K562 (cell line): Measurements from ENCODE around the gene CDT1. TPM values are rescaled to one million over a fixed set of nuclear protein-coding genes. Genes with fewer than 3 reads are reported as not detected.

Experiments
- ATAC-seq: fragments of 200-7000 bp; cut with Tn5 transposase; 3 replicates; pipeline ENCODE4 v1.9.1; 2020; ENCODE audit warnings: moderate library complexity
- BruUV-seq: library from RNA; stranded (reverse); fragments of 400-500 nt; replicated peaks from 2 replicates; lab custom pipeline; 2021; lab: Mats Ljungman, UMichigan
- CTCF ChIA-PET: fragments of 300-600 bp; formaldehyde crosslinking; extraction: SDS; loops from one replicate; lab custom pipeline; 2021; ENCODE audit warnings: low intra/inter-chr PET ratio; lab: Yijun Ruan, JAX
- POLR2A ChIA-PET: fragments of 300-600, 350-650 bp; sonication (Branson Sonifier 250); formaldehyde crosslinking; extraction: SDS; loops from one replicate; lab custom pipeline; 2021; ENCODE audit warnings: antibody characterized with exemption, inconsistent platforms; lab: Yijun Ruan, JAX
- DNase-seq, 4 experiments: peaks; one replicate each; pipeline versions ENCODE4 v3.0.0 to v3.0.0-alpha.2; 2011 to 2018; ENCODE audit warnings: low spot score in 3 of 4, mixed read lengths in 3 of 4; ENCODE audit errors: extremely low read depth in 1 of 4
- FAIRE-seq: peaks from 2 replicates; lab custom pipeline; 2011; peaks lifted over from hg19 to GRCh38; lab: Jason Lieb, UNC
- H2AFZ ChIP-seq: 2 replicates; pipeline ENCODE4 v1.6.0; 2011; ENCODE audit warnings: low read depth, low read length, control low read depth, inconsistent platforms
- H3K27ac ChIP-seq: fragments of 200-600 bp; 3 replicates; pipeline ENCODE4 v1.8.0; 2011; ENCODE audit warnings: low read depth, mild to moderate bottlenecking, control low read depth, inconsistent platforms, low read length, moderate library complexity, mixed read lengths; ENCODE audit errors: extremely low read depth
- H3K27me3 ChIP-seq, 2 experiments: fragments of 300-600 bp in 1 of 2; 2 replicates in 1 of 2; 3 replicates in 1 of 2; pipeline versions ENCODE4 v1.6.0 to v1.8.0; 2011; ENCODE audit warnings: inconsistent platforms in 2 of 2, low read length in 2 of 2, mild to moderate bottlenecking in 1 of 2, mixed read lengths in 1 of 2, moderate library complexity in 1 of 2; ENCODE audit not compliant: control insufficient read depth in 2 of 2, insufficient read depth in 2 of 2
- H3K36me3 ChIP-seq: fragments of 300-600 bp; 3 replicates; pipeline ENCODE4 v1.8.0; 2011; ENCODE audit warnings: mild to moderate bottlenecking, low read length, inconsistent platforms; ENCODE audit not compliant: control insufficient read depth, insufficient read depth
- H3K4me1 ChIP-seq, 2 experiments: fragments of 200-600 bp in 1 of 2; replicated peaks in 1 of 2; 2 replicates in 1 of 2; 3 replicates in 1 of 2; pipeline versions ENCODE4 v1.5.1 to v1.8.0; 2011; ENCODE audit warnings: inconsistent platforms in 2 of 2, low read length in 2 of 2, mild to moderate bottlenecking in 1 of 2, mixed read lengths in 1 of 2, moderate library complexity in 1 of 2; ENCODE audit not compliant: control insufficient read depth in 2 of 2, insufficient read depth in 2 of 2
- H3K4me2 ChIP-seq: 2 replicates; pipeline ENCODE4 v1.6.1; 2011; ENCODE audit warnings: low read length, control low read depth, inconsistent platforms, mixed read lengths; ENCODE audit not compliant: insufficient read depth
- H3K4me3 ChIP-seq: fragments of 200-600 bp; sonication (generic), shearing (Covaris generic); 2 replicates; pipeline ENCODE4 v1.5.1; 2016; ENCODE audit warnings: control low read depth, inconsistent platforms
- H3K79me2 ChIP-seq: fragments of 200-600 bp; 3 replicates; pipeline ENCODE4 v1.8.0; 2011; ENCODE audit warnings: low read length, inconsistent platforms; ENCODE audit not compliant: control insufficient read depth, insufficient read depth
- H3K9ac ChIP-seq, 2 experiments: 2 replicates each; pipeline versions ENCODE4 v1.6.0 to v1.6.1; 2011; ENCODE audit warnings: low read depth in 2 of 2, low read length in 2 of 2, control low read depth in 1 of 2, inconsistent platforms in 1 of 2, mild to moderate bottlenecking in 1 of 2, mixed read lengths in 1 of 2; ENCODE audit not compliant: insufficient read depth in 1 of 2
- H3K9me1 ChIP-seq: one replicate; pipeline ENCODE4 v1.6.0; 2011; ENCODE audit warnings: inconsistent platforms, mild to moderate bottlenecking, low read length, moderate library complexity; ENCODE audit not compliant: control insufficient read depth, insufficient read depth
- H3K9me3 ChIP-seq: replicated peaks from 2 replicates; pipeline ENCODE4 v1.5.1; 2011; ENCODE audit warnings: low read depth, low read length, inconsistent platforms; ENCODE audit not compliant: control insufficient read depth, insufficient read depth
- H4K20me1 ChIP-seq: replicated peaks from 2 replicates; pipeline ENCODE4 v1.6.1; 2011; ENCODE audit warnings: low read length, inconsistent platforms, mixed read lengths; ENCODE audit not compliant: control insufficient read depth, insufficient read depth
- CBFA2T2 ChIP-seq: fragments of 450-650 bp; conservative IDR thresholded peaks from 2 replicates; pipeline ENCODE4 v1.6.1; 2017; ENCODE audit warnings: mild to moderate bottlenecking
- CREM ChIP-seq: IDR thresholded peaks from 2 replicates; pipeline ENCODE4 v1.6.1; 2014; ENCODE audit warnings: antibody characterized with exemption, low read depth
- DACH1 ChIP-seq: fragments of 450-650 bp; IDR thresholded peaks from 2 replicates; pipeline ENCODE4 v1.6.1; 2018; ENCODE audit not compliant: partially characterized antibody
- ERF ChIP-seq: fragments of 450-650 bp; formaldehyde crosslinking; IDR thresholded peaks from 2 replicates; pipeline ENCODE4 v1.4.0; 2020; ENCODE audit warnings: mild to moderate bottlenecking, mixed read lengths
- GTF2F1 ChIP-seq: IDR thresholded peaks from 2 replicates; pipeline ENCODE4 v1.6.1; 2011; ENCODE audit warnings: low read depth, low read length, improper control_type of control experiment
- HLTF ChIP-seq: fragments of 450-650 bp; IDR thresholded peaks from 2 replicates; pipeline ENCODE4 v1.6.1; 2016
- MCM3 ChIP-seq: fragments of 450-650 bp; IDR thresholded peaks from 2 replicates; pipeline ENCODE4 v1.6.1; 2016
- NFIC ChIP-seq: fragments of 450-650 bp; IDR thresholded peaks from 2 replicates; pipeline ENCODE4 v1.6.1; 2017; ENCODE audit warnings: mild to moderate bottlenecking, inconsistent platforms
- NFYB ChIP-seq: IDR thresholded peaks from 2 replicates; pipeline ENCODE4 v1.6.1; 2011; ENCODE audit warnings: mild to moderate bottlenecking, moderate library complexity; ENCODE audit not compliant: insufficient read length; ENCODE audit errors: extremely low read depth
- PHF20 ChIP-seq: fragments of 450-650 bp; IDR thresholded peaks from 2 replicates; pipeline ENCODE4 v1.6.1; 2018; ENCODE audit not compliant: partially characterized antibody
- POLR3A ChIP-seq: IDR thresholded peaks from 2 replicates; pipeline ENCODE4 v1.6.1; 2011; ENCODE audit warnings: borderline replicate concordance, mild to moderate bottlenecking, moderate library complexity; ENCODE audit not compliant: insufficient read length, insufficient read depth; ENCODE audit errors: extremely low read depth
- PRDM10 ChIP-seq: fragments of 450-650 bp; IDR thresholded peaks from 2 replicates; pipeline ENCODE4 v1.6.1; 2018; ENCODE audit not compliant: partially characterized antibody
- SMAD2 ChIP-seq: fragments of 150-350 bp; IDR thresholded peaks from 2 replicates; pipeline ENCODE4 v1.6.1; 2014; ENCODE audit warnings: low read depth, mild to moderate bottlenecking, low read length
- U2AF2 ChIP-seq: fragments of 200-400 bp; formaldehyde crosslinking; optimal IDR thresholded peaks from 2 replicates; pipeline ENCODE3; 2017; ENCODE audit warnings: low read depth, mild to moderate bottlenecking, low read length
- XRCC5 ChIP-seq: fragments of 200-400 bp; formaldehyde crosslinking; IDR thresholded peaks from 2 replicates; pipeline ENCODE4 v1.6.1; 2017; ENCODE audit warnings: low read depth, mild to moderate bottlenecking, low read length
- ZBTB12 ChIP-seq: fragments of 250-450 bp; sonication (Bioruptor Pico); IDR thresholded peaks from 2 replicates; pipeline ENCODE4 v1.4.0; 2020
- ZNF282 ChIP-seq: sonication (generic); formaldehyde crosslinking; IDR thresholded peaks from 2 replicates; pipeline ENCODE4 v1.8.1; 2023; ENCODE audit warnings: missing genetic modification reagents
- ZNF512 ChIP-seq: IDR thresholded peaks from 2 replicates; pipeline ENCODE4 v1.6.1; 2016; ENCODE audit warnings: missing genetic modification characterization, missing compliant biosample characterization
- WGBS: fragments of 100-300 bp; shearing (Covaris generic); methylation state at CpG from one replicate; pipeline ENCODE4 v1.1.6; 2016; ENCODE audit warnings: low coverage, mixed read lengths; ENCODE audit not compliant: insufficient coverage; ENCODE audit errors: missing lambda C conversion rate; 5-methylcytosine and 5-hydroxymethylcytosine counted together
- in situ Hi-C: fragments of 300-500 bp; cut with MboI; formaldehyde crosslinking; loops from 4 replicates; pipeline ENCODE4 v1.15.0; 2018; ENCODE audit warnings: inconsistent platforms, mixed read lengths
- intact Hi-C: fragments of 100-400 bp; cut with micrococcal nuclease; formaldehyde crosslinking; loops from 2 replicates; pipeline ENCODE4 v1.14.2; 2022
- polyA plus RNA-seq, 8 experiments: library from polyadenylated mRNA; depleted of rRNA in 4 of 8; stranded (reverse) in 5 of 8; unstranded in 3 of 8; fragments of >200 nt; fragmentation: Nextera tagmentation in 2 of 8; fragmentation: Illumina TruSeq in 1 of 8; extraction: Ambion mirVana in 2 of 8; extraction: Trizol in 1 of 8; gene quantifications; 2 replicates each; pipeline versions ENCODE4 v1.2.1 to v1.2.3, GENCODE V29; 2011 to 2014; ENCODE audit warnings: inconsistent platforms in 1 of 8, missing spikeins in 1 of 8
- total RNA-seq, 7 experiments: library from RNA; depleted of rRNA in 6 of 7; stranded (reverse); fragments of >200 nt in 6 of 7; fragmentation: Illumina TruSeq in 2 of 7; extraction: Trizol in 2 of 7; gene quantifications; 2 replicates each; pipeline versions ENCODE4 v1.2.1 to v1.2.3, GENCODE V29; 2011 to 2021; ENCODE audit warnings: low replicate concordance in 1 of 7

Gene CDT1
- total and polyA plus RNA-seq, 9 of the 15 experiments (the other 6 are each of a cell fraction or from before 2014, with no cell fraction given) = 0.92 to 178 (median 14.2) TPM

GRCh38 chr16:88855176-88855575, 51.6 kb downstream of the CDT1 start:
- H3K9me1 ChIP-seq = peaks cover 6% of the 10 kb centered on the region
- FAIRE-seq = no peak
- WGBS = 87% methylated on average over 8 of the region's 8 CpGs
- H3K9ac ChIP-seq = peak overlapping the region in 1 of 2 experiments; percentile 93; a peak in 1 of 4 replicates
- no peak overlapping the region for H3K27ac ChIP-seq
- BruUV-seq = no TSS peak
- no peak overlapping the region for H3K4me3 ChIP-seq
- H3K27me3 ChIP-seq = no peaks in the 10 kb centered on the region
- H3K9me3 ChIP-seq = no peaks in the 10 kb centered on the region
- H3K36me3 ChIP-seq = peaks cover 28% of the 10 kb centered on the region; the same call in 2 of the 3 replicates
- ChIA-PET POLR2A (interaction anchor here (0.7 kb wide), 1 partner anchor 259 kb away, joined by 3 read pairs; no protein-coding TSS in a partner anchor), CTCF (no interaction called here)
- H4K20me1 ChIP-seq = no peaks in the 10 kb centered on the region; the same call in 1 of the 2 replicates
- H3K4me2 ChIP-seq = no peak overlapping the region
- in situ Hi-C loops (no loop called here), intact Hi-C loops (no loop called here)
- DNase-seq = no peak
- H3K79me2 ChIP-seq = peaks cover 23% of the 10 kb centered on the region
- no peak for TF ChIP-seq U2AF2
- TF ChIP-seq GTF2F1 = no peak
- TF ChIP-seq CBFA2T2 = no peak
- TF ChIP-seq DACH1 = no peak
- no peak for TF ChIP-seq ZNF512 (tag)
- TF ChIP-seq PRDM10 = no peak
- TF ChIP-seq CREM = no peak
- no peak for TF ChIP-seq PHF20
- TF ChIP-seq ZNF282 (CRISPR knock-in tag) = no peak
- TF ChIP-seq XRCC5 = no peak
- no peak for TF ChIP-seq SMAD2
- no peak for TF ChIP-seq HLTF
- no peak for TF ChIP-seq ERF (CRISPR knock-in tag)
- TF ChIP-seq POLR3A = no peak
- TF ChIP-seq ZBTB12 (CRISPR knock-in tag) = no peak
- TF ChIP-seq MCM3 = no peak
- no peak for TF ChIP-seq NFIC
- no peak for TF ChIP-seq NFYB
- peaks cover 8 to 50% of the 10 kb centered on the region in 2 experiments for H3K4me1 ChIP-seq
- no peak overlapping the region for H2AFZ ChIP-seq
- no peak for ATAC-seq
